GM15510 (cell line): Measurements from ENCODE around the gene PLCG2.

Experiments used
- POLR2A ChIP-seq: IDR thresholded peaks from 3 replicates; pipeline ENCODE4 v1.6.1; 2011; ENCODE audit warnings: borderline replicate concordance; ENCODE audit not compliant: insufficient read length; ENCODE audit errors: extremely low read depth

The PLCG2 gene

DNA sequence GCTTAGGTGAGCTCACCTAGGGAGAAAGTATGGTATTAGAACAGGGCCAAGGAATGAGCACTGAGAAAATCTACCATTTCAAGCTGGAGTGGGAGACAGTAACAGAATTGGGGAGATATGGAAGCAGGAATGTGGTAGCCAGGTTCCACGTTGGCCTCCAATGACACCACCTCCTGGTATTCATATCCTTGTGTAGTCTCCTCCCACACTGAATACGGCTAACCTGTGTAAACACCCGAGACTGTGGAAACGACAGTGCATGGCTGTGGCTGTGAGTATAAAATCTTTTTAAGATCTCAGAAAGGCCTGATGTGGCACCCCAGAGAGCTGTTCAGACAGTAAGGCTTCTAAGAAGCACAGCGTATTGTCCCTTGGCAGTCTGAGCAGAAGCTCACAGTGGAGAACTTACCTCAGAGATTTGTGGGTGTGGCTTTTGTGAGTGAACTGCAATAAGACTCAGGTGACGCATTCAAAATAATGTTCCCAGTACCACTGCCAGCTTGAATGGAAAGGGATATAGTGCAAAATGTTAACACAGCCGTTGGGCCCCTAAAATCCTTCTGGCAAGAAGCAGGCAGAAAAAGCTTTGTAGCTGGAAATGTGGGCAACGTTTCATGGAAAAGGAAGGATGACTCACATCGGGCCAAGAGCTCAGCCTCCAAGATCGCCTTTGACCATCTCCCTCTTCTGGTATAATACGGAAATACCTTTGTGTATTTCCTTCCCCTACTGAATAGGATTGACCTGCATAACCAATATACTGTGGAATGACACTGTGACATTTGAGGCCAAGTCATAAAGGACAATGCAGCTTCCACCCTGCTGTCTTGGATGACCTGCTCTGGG lies 217.8 kb downstream of the PLCG2 start:
- no peak for TF ChIP-seq POLR2A

- TF ChIP-seq POLR2A = no peak
Observed at GRCh38 chr16:81997738-81998137, 218.6 kb downstream of the PLCG2 start.

DNA sequence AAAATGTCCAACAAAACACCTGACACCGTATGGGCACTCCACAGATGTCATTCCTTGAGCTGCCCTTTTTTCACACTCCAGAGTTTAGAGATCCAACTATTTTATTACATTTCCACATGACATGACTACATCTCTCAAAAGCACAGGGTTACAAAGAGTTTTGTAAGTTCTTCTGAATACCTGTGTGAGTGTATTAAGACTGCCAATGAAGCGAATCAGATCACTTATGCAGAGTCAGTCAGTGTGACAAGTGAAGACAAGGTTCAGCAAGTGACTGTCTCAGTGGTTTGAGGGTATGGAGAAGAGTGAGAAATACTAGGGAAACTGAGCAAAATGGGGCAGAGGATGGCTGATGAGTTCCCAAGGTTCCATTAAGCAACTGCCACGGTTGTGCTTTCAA lies 223.7 kb downstream of the PLCG2 start:
- no peak for TF ChIP-seq POLR2A

GRCh38 chr16:82004601-82005000 lies 225.5 kb downstream of the PLCG2 start:
- no peak for TF ChIP-seq POLR2A

DNA sequence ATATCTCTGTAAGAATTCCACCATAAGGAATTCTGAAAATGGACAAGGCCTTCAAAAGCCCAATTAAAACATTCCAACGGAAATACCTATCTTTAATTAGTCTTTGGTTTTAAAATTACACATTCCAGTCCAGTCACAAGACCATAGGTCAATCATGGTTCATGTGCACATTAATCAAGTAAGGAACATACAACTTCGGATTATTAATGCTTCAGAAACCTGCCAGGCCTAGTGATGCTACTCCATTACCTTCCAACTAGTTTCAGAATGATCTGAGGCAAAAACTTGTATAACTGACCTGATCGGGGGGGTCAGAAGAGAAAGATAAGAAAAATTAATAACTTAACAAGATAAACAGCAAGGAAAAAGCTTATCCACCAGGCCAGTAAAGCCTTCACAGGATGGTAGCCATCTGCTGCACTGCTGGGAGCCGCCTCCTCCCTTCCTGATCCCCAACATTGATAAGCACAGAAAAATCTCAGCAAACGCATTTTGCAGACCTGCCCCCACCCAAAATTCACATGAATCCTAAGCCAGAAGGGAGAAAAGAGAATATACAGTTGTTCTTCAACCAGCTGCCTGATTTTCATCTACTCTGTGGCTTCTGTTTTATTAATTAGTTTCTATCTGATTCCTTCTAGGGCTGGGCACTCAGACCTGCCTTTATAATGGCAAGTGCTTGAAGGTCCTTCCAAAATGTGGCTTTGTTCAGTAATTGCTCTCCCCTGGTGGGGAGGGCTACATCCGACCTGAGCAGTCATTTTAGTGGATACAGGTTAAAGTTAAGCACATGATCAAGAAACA lies 226.1 kb downstream of the PLCG2 start:
- no peak for TF ChIP-seq POLR2A

GRCh38 chr16:82006036-82006435 lies 226.9 kb downstream of the PLCG2 start:
- TF ChIP-seq POLR2A = no peak

DNA sequence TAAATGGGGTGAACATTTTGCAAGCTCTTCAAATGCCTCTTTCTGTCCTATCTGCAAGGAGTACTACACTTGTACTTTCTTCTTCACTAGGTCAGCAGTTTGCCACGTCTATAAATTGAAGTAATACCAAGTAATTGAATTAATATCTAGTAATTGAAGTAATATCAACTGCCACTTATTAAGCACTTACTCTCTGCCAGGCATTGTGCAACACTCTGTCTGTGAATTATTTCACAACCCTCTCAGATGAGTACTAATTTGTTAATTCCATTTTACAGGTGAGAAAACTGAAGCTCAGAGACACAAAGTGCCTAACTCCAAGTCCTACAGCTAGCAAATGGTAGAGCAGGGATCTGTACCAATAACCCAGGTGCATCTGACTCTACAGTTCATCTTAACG lies 228.1 kb downstream of the PLCG2 start:
- TF ChIP-seq POLR2A = no peak

DNA sequence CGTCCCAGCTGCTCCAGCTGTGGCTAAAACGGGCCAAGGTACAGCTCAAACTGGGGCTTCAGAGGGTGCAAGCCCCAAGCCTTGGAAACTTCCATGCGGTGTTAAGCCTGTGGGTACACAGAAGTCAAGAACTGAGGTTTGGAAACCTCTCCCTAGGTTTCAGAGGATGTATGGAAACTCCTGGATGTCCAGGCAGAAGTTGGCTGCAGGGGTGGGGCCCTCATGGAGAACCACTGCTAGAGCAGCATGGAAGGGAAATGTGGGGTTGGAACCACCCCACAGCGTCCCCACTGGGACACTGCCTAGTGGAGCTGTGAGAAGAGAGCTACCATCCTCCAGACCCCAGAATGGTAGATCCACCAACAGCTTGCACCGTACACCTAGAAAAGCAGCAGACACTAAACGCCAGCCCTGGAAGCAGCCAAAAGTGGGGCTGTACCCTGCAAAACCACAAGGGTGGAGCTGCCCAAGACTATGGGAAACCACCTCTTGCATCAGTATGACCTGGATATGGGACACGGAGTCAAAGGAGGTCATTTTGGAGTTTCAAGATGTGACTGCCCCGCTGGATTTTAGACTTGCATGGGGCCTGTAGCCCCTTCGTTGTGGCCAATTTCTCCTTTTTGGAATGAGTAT lies 230.0 kb downstream of the PLCG2 start:
- TF ChIP-seq POLR2A = no peak

- no peak for TF ChIP-seq POLR2A
Observed at GRCh38 chr16:82010649-82011048, 231.6 kb downstream of the PLCG2 start.

- TF ChIP-seq POLR2A = peak; percentile 58
Observed at GRCh38 chr16:82011199-82011641, 232.1 kb downstream of the PLCG2 start, which contains the start of gene SDR42E1. Gene SDR42E1 (minus strand): TSS chr16:82011470. CDS start chr16:82000858, 10,612 bp downstream.
